ENCODE data around the gene KCNJ15.

DNA sequence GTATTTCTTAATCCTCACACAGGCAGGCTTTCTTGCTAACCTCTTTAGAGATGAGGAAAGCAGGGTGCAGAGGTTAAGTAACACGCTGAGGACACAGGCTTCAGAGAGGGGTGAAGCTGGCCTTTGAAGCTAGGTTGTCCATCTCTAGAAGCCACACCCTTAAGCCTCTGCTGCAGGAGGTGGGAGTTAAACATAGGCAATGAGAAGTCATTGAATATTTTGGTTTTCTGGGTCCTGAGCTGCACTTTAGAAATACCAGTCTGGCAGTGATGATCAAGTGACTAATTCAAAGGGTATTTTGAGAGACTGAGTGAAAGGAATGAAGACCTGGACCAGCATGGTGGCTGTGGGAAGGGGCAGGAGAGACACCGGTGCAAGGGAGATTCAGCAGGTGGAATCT is 9.9 kb downstream of the KCNJ15 start:
- TF ChIP-seq, protein P1, sequence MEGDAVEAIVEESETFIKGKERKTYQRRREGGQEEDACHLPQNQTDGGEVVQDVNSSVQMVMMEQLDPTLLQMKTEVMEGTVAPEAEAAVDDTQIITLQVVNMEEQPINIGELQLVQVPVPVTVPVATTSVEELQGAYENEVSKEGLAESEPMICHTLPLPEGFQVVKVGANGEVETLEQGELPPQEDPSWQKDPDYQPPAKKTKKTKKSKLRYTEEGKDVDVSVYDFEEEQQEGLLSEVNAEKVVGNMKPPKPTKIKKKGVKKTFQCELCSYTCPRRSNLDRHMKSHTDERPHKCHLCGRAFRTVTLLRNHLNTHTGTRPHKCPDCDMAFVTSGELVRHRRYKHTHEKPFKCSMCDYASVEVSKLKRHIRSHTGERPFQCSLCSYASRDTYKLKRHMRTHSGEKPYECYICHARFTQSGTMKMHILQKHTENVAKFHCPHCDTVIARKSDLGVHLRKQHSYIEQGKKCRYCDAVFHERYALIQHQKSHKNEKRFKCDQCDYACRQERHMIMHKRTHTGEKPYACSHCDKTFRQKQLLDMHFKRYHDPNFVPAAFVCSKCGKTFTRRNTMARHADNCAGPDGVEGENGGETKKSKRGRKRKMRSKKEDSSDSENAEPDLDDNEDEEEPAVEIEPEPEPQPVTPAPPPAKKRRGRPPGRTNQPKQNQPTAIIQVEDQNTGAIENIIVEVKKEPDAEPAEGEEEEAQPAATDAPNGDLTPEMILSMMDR (IDR thresholded peaks at IDR 0.05), result no peak
- no peak for TF ChIP-seq POLR2A (IDR thresholded peaks at IDR 0.05)
